Measurements from ENCODE around the gene MRPS30.
"Not testable (repeated sequence)": the region's sequence is repeated elsewhere in the genome, so short reads cannot be mapped to it uniquely, and the experiment has no call there.

Gene MRPS30

DNA sequence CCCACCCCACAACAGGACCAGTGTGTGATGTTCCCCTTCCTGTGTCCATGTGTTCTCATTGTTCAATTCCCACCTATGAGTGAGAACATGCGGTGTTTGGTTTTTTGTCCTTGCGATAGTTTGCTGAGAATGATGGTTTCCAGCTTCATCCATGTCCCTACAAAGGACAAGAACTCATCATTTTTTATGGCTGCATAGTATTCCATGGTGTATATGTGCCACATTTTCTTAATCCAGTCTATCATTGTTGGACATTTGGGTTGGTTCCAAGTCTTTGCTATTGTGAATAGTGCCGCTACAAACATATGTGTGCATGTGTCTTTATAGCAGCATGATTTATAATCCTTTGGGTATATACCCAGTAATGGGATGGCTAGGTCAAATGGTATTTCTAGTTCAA is 15.9 kb downstream of the MRPS30 start:
- not testable (repeated sequence) for DNase-seq

DNA sequence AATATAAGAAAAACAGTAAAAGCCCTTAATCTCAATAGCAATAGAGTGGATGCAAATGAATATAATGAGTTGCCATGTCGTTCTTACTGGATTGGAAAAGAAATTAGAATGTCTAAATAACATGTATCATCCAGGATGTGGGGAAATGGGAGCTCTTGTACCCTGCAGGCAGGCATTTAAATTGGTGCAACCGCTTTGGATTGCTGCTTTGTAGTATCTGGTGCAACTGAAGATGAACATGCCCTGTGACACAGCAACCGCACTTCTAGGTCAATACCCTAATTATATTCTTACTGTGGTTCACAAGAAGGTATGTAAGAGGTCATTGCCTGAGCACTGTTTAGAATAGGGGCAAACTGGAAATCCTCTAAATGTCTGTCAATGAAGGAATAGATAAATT is 18.9 kb downstream of the MRPS30 start:
- no peak for DNase-seq

DNA sequence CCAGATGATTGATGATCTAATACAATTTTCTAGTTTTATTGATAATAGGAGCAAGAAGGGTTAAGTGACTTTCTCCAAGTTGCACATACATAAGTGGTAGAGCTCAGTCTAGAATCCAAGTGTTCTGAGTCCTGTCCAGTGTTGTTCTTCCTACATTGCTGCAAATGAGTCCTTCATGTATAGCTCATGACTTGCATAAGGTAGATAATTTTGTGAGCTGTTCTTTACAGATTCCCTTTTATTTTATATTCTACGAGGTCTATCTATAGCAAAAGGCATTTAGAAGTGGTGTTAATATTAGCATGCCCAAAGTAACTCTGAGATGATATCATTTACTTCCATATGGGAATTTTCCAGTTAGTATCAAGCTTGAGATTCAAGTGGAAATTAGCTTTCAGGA is 20.0 kb downstream of the MRPS30 start:
- no peak for DNase-seq

DNA sequence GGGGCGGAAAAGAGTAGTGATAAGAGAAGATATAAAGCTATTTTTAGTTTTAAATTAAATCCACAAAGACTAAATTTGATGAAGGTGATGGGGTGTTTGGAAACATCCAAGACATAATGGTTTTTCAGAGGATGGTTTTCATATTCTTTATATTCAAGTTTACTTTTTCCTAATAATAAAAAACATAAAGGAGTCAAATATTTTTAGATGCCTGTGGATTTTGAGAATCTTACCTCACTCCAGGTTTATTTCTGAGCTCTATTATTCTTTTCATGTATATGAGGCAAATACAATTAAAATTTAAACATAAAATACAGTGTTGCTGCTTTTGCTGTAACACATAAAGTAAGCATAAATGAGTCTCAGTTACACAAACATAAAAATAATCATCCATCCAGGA is 22.2 kb downstream of the MRPS30 start:
- DNase-seq: no peak

DNA sequence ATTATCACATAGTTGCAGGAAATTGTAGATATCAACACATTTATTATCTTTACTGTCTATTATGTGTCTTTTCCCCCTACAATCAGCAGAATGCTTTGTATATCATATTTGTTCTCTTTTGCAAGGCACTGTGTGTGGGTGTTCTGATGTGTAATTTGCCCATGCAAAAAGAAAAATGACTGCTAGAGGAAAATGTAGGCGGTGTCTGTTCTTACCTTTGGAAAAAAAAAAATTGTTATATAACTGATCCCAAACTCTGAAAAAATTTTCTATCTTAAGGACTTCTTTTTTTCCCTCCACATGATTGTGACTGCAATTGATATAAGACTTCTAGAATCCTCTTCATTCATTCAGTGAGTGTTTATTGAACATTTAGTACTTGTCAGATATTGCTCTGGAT is 24.5 kb downstream of the MRPS30 start:
- no peak for DNase-seq

DNA sequence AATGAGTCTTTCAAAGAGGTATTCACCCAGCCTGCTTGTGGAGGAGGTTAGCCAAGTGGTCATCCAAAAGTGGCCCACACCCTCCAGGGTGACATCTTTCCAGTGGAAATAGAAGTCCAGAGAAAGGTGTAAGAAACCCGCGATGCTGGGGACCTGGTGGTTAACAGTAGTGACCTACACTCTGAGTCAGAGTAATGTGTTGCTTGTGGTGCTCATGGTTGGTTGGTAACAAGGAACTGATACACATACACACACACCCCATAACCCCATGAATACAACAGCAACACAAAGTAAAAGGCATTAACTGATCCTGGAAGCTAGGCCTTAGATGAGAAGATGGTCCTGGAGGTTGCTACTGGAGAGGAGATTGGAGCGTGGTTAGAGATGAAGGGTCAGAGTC is 26.9 kb downstream of the MRPS30 start:
- no peak for DNase-seq

DNA sequence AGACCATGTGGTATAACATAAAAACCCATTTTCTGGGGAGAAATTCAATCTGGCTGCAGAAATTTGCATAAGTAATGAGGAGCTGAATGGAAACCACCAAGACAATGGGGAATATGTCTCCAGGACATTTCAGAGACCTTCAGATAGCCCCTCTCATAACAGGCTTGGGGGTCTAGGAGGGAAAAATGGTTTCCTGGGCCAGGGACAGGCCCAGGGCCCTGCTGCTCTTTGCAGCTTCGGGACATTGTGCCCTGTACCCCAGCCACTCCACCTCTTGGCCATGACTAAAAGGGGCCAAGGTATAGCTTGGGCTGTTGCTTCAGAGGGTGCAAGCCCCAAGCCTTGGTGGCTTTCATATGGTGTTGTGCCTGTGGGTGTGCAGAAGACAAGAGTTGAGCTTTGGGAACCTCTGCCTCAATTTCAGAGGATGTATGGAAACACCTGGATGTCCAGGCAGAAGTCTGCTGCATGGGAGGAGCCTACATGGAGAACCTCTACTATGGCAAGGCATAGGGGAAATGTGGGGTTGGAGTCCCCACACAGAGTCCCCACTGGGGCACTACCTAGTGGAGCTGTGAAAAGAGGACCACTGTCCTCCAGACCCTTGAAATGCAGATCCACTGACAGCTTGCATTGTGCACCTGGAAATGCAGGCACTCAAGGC is 30.4 kb downstream of the MRPS30 start:
- DNase-seq: no peak

DNA sequence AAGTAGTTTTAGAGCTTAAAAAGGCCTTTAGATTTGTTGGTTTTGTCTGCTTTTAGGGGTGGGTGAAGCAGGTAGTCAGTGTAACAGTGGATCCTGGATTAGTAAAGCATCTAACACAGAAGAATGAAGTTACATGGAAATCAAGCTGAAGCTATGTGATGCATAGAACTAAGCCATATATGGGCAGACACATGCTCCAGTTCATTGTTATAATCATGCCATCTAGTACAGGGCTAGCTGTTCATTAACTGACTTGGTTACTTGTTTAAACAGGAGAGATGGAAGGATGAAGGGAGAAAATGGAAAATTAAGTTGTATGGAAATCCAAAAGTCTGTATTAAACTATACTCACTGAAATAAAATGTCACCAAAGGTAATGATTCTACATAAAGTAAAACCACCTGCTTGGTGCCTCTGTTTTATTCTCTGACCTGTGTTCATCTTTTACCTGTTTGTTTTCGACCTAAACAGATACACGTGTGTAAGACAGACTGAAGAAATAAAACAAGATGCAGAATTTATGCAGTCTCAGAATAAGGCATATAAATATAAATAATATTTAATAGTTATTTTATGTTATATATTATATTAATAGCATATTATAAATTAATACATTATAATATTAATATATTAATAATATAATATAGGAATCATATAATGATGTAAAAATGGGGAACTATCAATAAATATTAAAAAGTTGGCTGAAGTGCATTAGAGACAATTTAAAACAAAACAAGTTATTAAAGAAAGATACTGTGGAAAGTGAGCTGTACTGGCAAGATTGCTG is 33.9 kb downstream of the MRPS30 start:
- DNase-seq: no peak

DNA sequence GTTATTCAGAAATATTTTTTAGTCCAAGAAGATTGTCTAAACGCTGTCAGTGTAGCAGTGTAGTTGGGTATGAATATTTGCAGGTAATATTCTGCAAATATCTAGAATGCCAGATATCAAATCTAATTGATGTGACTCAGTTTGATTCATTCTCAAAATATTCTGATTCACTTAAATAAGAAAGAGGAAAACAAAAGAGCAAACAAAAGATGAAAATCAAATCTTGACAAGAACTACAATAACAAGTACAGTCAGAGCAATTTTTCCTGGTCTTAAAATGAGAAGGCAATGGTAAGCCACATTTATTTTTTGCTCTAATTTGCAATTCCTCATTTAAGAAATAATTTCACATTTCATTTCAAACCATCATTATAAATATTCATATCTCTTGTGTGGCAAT is 36.0 kb downstream of the MRPS30 start:
- no peak for DNase-seq

DNA sequence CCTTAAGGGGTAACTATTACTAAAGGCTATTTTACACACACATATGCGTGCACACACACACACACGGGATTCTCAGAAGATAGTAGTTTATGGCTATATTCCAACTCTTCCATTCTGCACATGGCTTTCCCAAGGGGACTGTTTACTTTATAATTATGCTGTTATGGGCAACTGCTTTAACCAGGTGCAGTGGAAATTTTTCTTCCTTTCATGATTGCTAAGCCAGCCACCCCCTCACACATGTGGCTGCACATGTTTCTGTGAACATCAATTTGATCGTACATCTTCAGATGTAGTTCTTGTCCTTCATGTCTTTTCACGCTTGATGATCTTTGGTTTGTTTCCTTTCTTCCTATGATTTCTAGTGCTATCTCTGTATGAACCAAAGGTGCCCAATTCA is 37.0 kb downstream of the MRPS30 start:
- no peak for DNase-seq

DNA sequence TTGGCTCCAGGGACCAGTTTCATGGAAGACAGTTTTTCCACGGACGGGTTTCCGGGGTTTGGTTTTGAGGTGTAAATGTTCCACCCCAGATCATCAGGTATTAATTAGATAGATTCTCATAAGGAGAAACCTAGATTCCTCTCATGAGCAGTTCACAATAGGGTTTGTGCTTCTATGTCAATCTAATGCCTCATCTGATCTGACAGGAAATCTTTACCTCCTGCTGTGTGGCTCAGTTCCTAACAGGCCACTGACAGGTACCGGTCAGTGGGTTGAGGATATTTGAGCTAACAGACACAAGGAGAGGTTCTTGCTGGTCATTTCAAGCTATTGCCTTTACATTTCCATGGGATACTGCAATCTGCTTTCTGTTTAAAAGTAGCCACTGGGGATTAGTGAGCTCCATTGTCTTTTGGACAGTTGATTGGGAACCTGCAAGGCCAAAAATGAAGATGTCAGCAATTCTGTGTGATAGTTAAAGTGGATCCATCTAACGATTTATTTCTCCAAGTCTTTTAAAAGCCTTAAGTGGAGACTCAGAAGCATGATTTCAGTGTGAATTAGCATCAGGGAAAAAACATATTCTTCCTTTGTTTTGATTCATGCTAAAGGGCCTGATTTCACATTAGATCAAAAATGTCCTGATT is 38.6 kb downstream of the MRPS30 start:
- DNase-seq: no peak

DNA sequence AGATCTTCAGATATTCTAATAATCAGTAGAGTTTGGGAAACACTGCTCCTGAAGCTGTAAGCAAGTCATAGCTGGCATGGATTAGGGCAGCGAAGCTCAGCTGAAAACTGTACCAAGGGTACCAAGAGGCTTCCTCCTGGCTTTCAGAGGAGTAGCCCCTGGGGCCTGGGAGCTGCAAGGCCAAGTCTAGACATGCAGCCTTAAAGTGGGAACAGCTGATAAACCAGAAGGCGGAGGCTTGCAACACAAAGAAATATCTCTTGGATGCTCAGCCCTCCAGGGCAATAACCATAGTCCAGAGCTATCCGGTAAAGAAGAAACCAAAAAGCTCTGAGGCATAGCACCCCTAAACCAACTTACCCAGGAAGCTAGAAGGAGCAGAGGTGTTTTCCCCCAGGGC is 51.5 kb downstream of the MRPS30 start:
- DNase-seq: no peak

DNA sequence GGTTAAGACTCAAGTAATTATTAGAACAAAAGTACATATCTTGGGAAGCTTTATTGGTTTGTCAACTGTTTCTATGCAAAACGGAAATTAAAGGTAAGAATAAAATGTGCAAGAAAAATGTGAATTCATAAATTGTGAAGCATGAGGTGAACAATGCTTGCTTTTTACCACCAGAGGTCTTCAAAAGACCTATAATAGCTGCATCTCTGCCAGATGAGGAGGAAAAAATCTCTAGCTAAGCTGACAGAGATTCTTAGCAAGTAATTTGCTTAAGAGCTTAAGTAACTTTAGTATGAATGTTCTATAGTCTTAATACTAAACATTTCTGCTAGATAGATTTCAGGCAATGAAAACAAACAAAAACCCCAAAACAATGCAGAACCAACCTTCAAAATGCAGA is 54.1 kb downstream of the MRPS30 start:
- DNase-seq: no peak
